ENCODE measurements around the gene VIT.

Gene VIT, protein sequence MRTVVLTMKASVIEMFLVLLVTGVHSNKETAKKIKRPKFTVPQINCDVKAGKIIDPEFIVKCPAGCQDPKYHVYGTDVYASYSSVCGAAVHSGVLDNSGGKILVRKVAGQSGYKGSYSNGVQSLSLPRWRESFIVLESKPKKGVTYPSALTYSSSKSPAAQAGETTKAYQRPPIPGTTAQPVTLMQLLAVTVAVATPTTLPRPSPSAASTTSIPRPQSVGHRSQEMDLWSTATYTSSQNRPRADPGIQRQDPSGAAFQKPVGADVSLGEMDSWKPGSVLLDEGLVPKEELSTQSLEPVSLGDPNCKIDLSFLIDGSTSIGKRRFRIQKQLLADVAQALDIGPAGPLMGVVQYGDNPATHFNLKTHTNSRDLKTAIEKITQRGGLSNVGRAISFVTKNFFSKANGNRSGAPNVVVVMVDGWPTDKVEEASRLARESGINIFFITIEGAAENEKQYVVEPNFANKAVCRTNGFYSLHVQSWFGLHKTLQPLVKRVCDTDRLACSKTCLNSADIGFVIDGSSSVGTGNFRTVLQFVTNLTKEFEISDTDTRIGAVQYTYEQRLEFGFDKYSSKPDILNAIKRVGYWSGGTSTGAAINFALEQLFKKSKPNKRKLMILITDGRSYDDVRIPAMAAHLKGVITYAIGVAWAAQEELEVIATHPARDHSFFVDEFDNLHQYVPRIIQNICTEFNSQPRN

DNA sequence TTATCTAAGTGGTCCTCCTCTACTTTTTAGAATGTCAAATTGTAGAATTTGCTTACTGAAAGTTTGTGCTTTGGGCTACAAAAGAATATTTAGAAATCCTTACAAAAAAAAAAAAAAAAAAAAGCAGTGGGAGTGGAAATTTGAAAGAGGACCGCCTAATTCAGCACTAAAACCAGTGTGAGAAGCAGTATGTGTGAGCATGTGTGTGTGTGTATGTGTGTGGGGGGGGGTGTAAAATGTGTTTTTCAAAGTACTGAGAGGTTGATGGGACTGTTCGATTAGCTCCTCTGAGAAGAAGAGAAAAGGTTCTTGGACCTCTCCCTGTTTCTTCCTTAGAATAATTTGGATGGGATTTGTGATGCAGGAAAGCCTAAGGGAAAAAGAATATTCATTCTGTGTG lies at the start of gene VIT:
Gene VIT, plus strand, starts transcription at position 175 of the 400 bp plus-strand sequence. CDS start 19,664 bp downstream, outside the sequence.
- no peak for DNase-seq (ENCODE audit: insufficient read length, low spot score)
- TF ChIP-seq, protein P1, sequence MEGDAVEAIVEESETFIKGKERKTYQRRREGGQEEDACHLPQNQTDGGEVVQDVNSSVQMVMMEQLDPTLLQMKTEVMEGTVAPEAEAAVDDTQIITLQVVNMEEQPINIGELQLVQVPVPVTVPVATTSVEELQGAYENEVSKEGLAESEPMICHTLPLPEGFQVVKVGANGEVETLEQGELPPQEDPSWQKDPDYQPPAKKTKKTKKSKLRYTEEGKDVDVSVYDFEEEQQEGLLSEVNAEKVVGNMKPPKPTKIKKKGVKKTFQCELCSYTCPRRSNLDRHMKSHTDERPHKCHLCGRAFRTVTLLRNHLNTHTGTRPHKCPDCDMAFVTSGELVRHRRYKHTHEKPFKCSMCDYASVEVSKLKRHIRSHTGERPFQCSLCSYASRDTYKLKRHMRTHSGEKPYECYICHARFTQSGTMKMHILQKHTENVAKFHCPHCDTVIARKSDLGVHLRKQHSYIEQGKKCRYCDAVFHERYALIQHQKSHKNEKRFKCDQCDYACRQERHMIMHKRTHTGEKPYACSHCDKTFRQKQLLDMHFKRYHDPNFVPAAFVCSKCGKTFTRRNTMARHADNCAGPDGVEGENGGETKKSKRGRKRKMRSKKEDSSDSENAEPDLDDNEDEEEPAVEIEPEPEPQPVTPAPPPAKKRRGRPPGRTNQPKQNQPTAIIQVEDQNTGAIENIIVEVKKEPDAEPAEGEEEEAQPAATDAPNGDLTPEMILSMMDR (IDR thresholded peaks at IDR 0.05; ENCODE audit: insufficient read depth, missing control alignments): no peak
- FAIRE-seq: no peak

DNA sequence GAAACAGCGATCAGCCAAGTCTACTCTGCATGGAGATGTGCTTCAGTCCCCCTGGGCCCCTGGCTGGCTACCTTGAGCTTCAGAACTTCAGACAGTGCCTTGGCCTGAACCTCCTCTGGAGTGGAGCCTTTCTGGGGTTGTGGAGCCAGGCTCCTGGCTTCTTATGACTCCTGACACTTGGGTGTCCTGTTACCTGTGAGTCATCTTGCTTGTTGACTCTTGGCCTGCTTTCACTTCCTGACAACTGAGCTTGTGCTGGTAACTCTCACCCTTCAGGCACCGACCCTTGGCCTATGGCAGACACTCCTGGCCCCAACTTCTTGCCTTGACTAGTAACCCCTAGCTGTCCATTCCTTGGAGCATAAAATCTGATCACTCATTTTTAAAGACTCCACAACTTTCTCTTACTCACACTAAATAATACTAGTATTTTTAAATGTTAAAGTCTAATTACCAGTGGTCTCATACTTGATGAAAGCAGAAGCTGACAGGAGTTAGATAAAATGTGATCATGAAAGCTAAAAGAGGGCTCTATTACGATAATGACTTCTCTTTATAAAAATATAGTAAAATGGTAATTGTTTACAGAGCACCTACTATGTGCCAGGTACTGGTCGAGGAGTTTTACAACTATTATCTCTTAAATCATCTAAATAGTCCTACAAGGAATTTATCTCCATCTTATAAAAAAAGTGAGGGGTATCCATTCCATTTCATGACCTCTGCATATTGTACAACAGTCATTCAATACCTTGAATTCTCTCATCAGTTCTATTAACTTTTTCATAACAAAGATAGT lies 46.3 kb upstream of the VIT start:
- DNase-seq (ENCODE audit: insufficient read length, low spot score) (no peak), FAIRE-seq (no peak)

DNA sequence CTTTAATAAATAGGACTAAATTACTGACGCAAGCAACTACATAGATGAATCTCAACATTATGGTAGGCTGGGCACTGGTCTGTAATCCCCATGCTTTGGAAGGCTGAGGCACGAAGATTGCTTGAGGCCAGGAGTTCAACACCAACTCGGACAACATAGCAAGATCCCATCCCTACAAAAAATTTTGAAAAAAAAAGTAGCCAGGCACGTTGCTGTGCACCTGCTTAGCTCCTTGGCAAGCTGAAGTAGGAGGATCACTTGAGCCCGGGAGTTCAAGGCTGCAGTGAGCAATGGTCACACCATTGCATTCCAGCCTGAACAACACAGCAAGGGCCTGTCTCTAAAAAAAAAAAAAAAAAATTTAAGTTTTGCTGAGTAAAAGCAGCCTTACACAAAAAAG lies 43.4 kb upstream of the VIT start:
- no peak for FAIRE-seq
- no peak for DNase-seq (ENCODE audit: insufficient read length, low spot score)
- TF ChIP-seq, protein P1 (IDR thresholded peaks at IDR 0.05; ENCODE audit: insufficient read depth, missing control alignments): no peak

More for the DNA sequence above, 46.3 kb upstream of the VIT start:
- TF ChIP-seq, protein P1 (IDR thresholded peaks at IDR 0.05; ENCODE audit: insufficient read depth, missing control alignments): no peak

DNA sequence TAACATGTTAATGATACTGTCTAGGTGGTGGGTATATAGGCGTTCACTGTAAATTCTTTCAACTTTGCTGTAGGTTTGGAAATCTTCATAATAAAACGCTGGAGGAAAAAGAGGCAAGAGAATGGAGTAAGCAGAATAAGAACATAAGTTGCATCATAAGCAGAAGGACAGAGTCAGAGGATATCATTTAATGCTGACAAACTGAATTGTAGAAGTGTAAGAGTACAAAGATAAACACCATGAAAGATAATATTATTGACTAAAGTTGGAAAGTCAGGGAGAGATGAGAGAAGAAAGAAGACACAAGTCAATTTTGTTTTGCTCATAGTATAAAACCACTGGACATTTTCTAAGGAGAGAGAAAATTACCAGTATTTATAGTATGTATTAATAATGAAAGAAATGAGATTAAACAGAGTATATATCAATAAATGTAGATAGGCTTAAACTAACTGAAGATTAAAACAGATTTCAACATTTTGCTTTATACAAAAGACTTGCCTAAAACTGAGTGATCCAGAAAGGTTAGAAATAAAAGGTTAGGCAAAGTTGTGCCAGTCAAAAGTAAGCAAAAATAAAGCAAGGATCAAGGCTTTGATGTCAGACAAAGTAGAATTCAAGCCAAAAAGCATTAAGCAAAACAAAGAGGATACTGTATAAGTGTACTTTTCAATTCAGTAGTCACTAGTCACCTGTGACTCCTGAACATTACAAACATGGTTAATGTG lies 42.4 kb upstream of the VIT start:
- DNase-seq (ENCODE audit: insufficient read length, low spot score) (no peak), FAIRE-seq (no peak)
- TF ChIP-seq, protein P1 (IDR thresholded peaks at IDR 0.05; ENCODE audit: insufficient read depth, missing control alignments): no peak

DNA sequence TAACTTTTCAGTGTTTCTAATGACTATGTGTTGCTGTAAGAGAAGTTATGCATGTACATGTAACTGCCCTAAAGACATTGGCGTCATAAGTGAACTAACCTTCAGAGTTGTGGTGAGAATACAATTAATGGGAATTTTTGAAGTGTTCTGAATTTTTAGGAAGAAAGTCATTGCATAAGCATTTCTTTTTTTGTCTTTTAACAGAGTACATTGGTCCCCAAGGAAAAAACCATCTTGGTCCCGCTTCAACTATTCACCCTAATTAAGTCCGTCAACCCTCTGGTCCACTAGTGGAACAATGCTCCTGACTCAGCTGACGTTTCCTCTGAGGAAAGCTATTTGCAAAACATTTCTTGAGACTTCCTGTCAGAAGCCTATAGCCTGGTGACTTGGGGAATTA lies 41.1 kb upstream of the VIT start:
- TF ChIP-seq, protein P1 (IDR thresholded peaks at IDR 0.05; ENCODE audit: insufficient read depth, missing control alignments): no peak
- DNase-seq (ENCODE audit: insufficient read length, low spot score) (no peak), FAIRE-seq (no peak)

DNA sequence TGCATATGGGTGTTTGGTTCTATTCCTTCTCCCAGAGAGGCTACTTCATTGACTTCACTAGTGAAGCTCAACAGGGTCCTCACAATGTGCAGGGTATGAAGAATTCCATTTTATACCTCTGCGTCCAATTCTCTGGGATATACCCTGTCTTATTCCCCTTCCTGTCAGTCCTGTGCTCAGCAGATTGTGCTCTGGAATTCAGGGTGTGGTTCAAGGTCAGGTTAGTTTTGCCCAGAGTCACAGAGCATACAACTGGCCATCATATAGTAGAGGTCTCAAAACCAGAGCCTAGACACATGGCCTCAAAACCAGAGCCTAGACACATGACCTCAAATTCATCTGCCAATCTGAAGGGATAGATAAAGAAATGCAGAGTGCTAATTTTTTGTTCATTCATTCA lies 38.8 kb upstream of the VIT start:
- FAIRE-seq (no peak), DNase-seq (ENCODE audit: insufficient read length, low spot score) (no peak)
- TF ChIP-seq, protein P1 (IDR thresholded peaks at IDR 0.05; ENCODE audit: insufficient read depth, missing control alignments): no peak

Measured in D721Med (cell line).